Progenitor cell of endocrine pancreas (in vitro differentiated cells): ENCODE results near the gene OR52W1. TPM values are rescaled to one million over a fixed set of nuclear protein-coding genes. Genes with fewer than 3 reads are reported as not detected.

Experiments used
- DNase-seq: peaks from one replicate; pipeline ENCODE4 v3.0.0; 2021; ENCODE audit warnings: low spot score; ENCODE audit not compliant: unreplicated experiment
- H3K27ac Mint-ChIP-seq: 2 replicates; pipeline ENCODE4 v1.8.0; 2021; ENCODE audit warnings: mild to moderate bottlenecking, moderate library complexity, mixed read lengths
- H3K27me3 Mint-ChIP-seq: 2 replicates; pipeline ENCODE4 v1.8.0; 2021; ENCODE audit warnings: mixed read lengths
- H3K36me3 Mint-ChIP-seq: 2 replicates; pipeline ENCODE4 v1.8.0; 2022; ENCODE audit warnings: mixed read lengths; ENCODE audit not compliant: insufficient read depth
- H3K4me1 Mint-ChIP-seq: 2 replicates; pipeline ENCODE4 v1.8.0; 2021; ENCODE audit warnings: low read depth, mixed read lengths
- H3K4me3 Mint-ChIP-seq: 2 replicates; pipeline ENCODE4 v1.8.0; 2021; ENCODE audit warnings: low read depth, mild to moderate bottlenecking, moderate library complexity, mixed read lengths
- H3K9me3 Mint-ChIP-seq: 2 replicates; pipeline ENCODE4 v1.8.0; 2021; ENCODE audit warnings: low read depth, mixed read lengths
- total RNA-seq: library from RNA; stranded (reverse); gene quantifications from 2 replicates; pipeline ENCODE4 v1.2.1, GENCODE V29; 2021
- TF ChIP-seq, protein P1 (sequence below): fragments of 200-600 bp; sonication (generic); IDR thresholded peaks from one replicate; pipeline ENCODE4 v1.5.0; 2021; ENCODE audit warnings: antibody characterized with exemption, mild to moderate bottlenecking; ENCODE audit not compliant: unreplicated experiment

Gene OR52W1
- total RNA-seq, 1 donor from 2014 or later: not detected

- Mint-ChIP-seq H3K4me1 (peaks cover 12% of the 10 kb centered on the region), H3K36me3 (no peaks in the 10 kb centered on the region), H3K27me3 (no peaks in the 10 kb centered on the region), H3K4me3 (peak overlapping the region; percentile 98), H3K27ac (peak overlapping the region; percentile 99), H3K9me3 (no peaks in the 10 kb centered on the region)
- DNase-seq: no peak
- TF ChIP-seq, protein P1, sequence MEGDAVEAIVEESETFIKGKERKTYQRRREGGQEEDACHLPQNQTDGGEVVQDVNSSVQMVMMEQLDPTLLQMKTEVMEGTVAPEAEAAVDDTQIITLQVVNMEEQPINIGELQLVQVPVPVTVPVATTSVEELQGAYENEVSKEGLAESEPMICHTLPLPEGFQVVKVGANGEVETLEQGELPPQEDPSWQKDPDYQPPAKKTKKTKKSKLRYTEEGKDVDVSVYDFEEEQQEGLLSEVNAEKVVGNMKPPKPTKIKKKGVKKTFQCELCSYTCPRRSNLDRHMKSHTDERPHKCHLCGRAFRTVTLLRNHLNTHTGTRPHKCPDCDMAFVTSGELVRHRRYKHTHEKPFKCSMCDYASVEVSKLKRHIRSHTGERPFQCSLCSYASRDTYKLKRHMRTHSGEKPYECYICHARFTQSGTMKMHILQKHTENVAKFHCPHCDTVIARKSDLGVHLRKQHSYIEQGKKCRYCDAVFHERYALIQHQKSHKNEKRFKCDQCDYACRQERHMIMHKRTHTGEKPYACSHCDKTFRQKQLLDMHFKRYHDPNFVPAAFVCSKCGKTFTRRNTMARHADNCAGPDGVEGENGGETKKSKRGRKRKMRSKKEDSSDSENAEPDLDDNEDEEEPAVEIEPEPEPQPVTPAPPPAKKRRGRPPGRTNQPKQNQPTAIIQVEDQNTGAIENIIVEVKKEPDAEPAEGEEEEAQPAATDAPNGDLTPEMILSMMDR: no peak
Measured at GRCh38 chr11:6233984-6234386, 35.0 kb downstream of the OR52W1 start.

DNA sequence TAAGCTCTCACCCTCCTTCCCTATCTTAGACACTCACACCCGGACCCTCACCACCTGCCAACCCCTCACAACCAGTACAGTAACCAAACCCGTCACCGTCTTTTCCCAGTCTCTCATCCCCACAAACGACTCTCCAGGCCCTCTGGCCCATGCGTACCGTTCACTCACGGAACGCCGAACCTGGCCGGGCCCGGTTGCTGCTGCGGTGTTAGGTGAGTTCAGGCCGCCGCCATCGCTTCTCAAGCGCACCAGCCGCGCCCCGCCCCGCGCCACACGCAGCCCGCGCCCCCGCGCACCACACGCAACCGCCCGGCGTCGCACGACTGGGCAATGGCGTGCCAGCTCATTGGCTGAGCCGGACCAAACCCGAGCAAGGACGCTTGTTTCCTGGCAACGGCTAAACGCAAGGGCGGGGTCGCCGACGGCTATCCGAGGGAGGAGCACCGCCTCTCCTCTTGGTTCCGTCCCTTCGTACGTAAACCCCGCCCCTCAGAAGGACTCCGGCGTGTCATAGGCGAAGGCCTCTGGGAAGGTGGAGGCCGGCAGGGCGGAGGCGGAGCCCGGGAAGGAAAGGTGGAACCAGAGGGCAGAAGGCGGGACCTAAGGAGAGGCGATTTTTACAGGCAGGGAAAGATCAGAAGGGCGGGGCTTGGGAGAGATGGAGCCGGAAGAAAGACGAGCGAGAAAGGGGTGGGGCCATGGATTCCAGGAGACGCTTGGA lies 35.5 kb downstream of the OR52W1 start, which contains the start of gene FHIP1B:
Gene FHIP1B (minus strand): TSS at position 250 of the 721 bp plus-strand sequence. CDS start 10,120 bp downstream, outside the sequence.
- no peaks in the 10 kb centered on the region for H3K36me3 Mint-ChIP-seq
- TF ChIP-seq, protein P1: no peak
- peak within 1 kb of the TSS; percentile 98 for H3K4me3 Mint-ChIP-seq
- peak within 1 kb of the TSS; percentile 99 for H3K27ac Mint-ChIP-seq
- H3K27me3 Mint-ChIP-seq: no peaks in the 10 kb centered on the region
- peaks cover 12% of the 10 kb centered on the region for H3K4me1 Mint-ChIP-seq
- DNase-seq: peak; percentile 99
- H3K9me3 Mint-ChIP-seq: no peaks in the 10 kb centered on the region

DNA sequence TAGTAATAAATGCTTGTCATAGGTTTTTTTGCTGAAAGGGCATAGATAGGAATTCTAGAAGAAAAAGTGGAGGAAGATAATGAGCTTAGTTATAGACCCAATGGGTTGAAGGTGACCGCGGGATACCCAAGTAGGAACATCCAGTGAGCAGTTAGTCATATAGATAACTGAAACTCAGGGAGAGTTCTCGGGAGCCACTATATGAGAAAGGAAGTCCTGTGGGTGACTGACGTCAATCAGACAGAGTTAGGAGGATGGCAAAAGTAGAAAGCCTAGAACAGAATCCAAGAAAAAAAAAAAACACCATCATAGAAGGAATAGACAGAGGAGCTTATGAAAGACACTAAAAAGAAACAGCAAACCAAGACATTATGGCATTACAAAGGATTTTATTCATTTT lies 38.2 kb downstream of the OR52W1 start:
- H3K9me3 Mint-ChIP-seq: no peaks in the 10 kb centered on the region
- TF ChIP-seq, protein P1: no peak
- no peaks in the 10 kb centered on the region for H3K27me3 Mint-ChIP-seq

GRCh38 chr11:6237761-6238302 lies 38.8 kb downstream of the OR52W1 start:
- no peak overlapping the region for H3K27ac Mint-ChIP-seq
- no peaks in the 10 kb centered on the region for H3K27me3 Mint-ChIP-seq
- no peak overlapping the region for H3K4me3 Mint-ChIP-seq
- TF ChIP-seq, protein P1: no peak
- DNase-seq: no peak
- H3K9me3 Mint-ChIP-seq: no peaks in the 10 kb centered on the region
- peaks cover 12% of the 10 kb centered on the region for H3K4me1 Mint-ChIP-seq
- H3K36me3 Mint-ChIP-seq: no peaks in the 10 kb centered on the region

More for the DNA sequence above, 38.2 kb downstream of the OR52W1 start:
- Mint-ChIP-seq H3K4me3 (no peak overlapping the region), H3K36me3 (no peaks in the 10 kb centered on the region), H3K27ac (no peak overlapping the region), H3K4me1 (peaks cover 12% of the 10 kb centered on the region)
- no peak for DNase-seq

GRCh38 chr11:6238902-6239301 lies 39.9 kb downstream of the OR52W1 start, which contains the start of gene CNGA4:
TSS of gene CNGA4 (plus strand) at chr11:6239089. CDS start at chr11:6239207, 118 bp downstream.
- H3K36me3 Mint-ChIP-seq: no peaks in the 10 kb centered on the region
- H3K4me3 Mint-ChIP-seq: no peak within 1 kb of the TSS
- H3K27ac Mint-ChIP-seq: peak within 1 kb of the TSS; percentile 34
- DNase-seq: no peak
- H3K4me1 Mint-ChIP-seq: peaks cover 7% of the 10 kb centered on the region
- no peaks in the 10 kb centered on the region for H3K9me3 Mint-ChIP-seq
- TF ChIP-seq, protein P1: no peak
- no peaks in the 10 kb centered on the region for H3K27me3 Mint-ChIP-seq
